ENCODE measurements around the gene PSMB7.

Gene PSMB7

GRCh38 chr9:124412228-124412575, 3.0 kb downstream of the PSMB7 start:
- WGBS (ENCODE audit: insufficient coverage, insufficient read length): no CpG with 5 or more reads among the region's 3 CpGs
- H3K9me3 ChIP-seq (ENCODE audit: control insufficient read depth, insufficient read depth, low read length): no peaks in the 10 kb centered on the region
- H3K27me3 ChIP-seq (ENCODE audit: control insufficient read depth, insufficient read depth, low read length): no peaks in the 10 kb centered on the region
- H3K36me3 ChIP-seq (ENCODE audit: control insufficient read depth, insufficient read depth, low read length): peaks cover 5% of the 10 kb centered on the region; the same call in 1 of the 2 replicates
- H3K4me1 ChIP-seq (ENCODE audit: control insufficient read depth, insufficient read depth, low read length): no peaks in the 10 kb centered on the region
- no peak for DNase-seq (ENCODE audit: low read depth, low spot score)
- H3K4me3 ChIP-seq (ENCODE audit: low read length): no peak overlapping the region
- no peak overlapping the region for H3K27ac ChIP-seq (ENCODE audit: low read length)

GRCh38 chr9:124411514-124412227, 3.6 kb downstream of the PSMB7 start:
- peaks cover 5% of the 10 kb centered on the region; the same call in 1 of the 2 replicates for H3K36me3 ChIP-seq (ENCODE audit: control insufficient read depth, insufficient read depth, low read length)
- no peaks in the 10 kb centered on the region for H3K27me3 ChIP-seq (ENCODE audit: control insufficient read depth, insufficient read depth, low read length)
- DNase-seq (ENCODE audit: low read depth, low spot score): no peak
- WGBS (ENCODE audit: insufficient coverage, insufficient read length): no CpG with 5 or more reads among the region's 5 CpGs
- H3K9me3 ChIP-seq (ENCODE audit: control insufficient read depth, insufficient read depth, low read length): no peaks in the 10 kb centered on the region
- no peak overlapping the region for H3K4me3 ChIP-seq (ENCODE audit: low read length)
- H3K4me1 ChIP-seq (ENCODE audit: control insufficient read depth, insufficient read depth, low read length): no peaks in the 10 kb centered on the region
- no peak overlapping the region for H3K27ac ChIP-seq (ENCODE audit: low read length)

- Histone ChIP-seq H3K27ac (ENCODE audit: low read length) (no peak overlapping the region), H3K4me3 (ENCODE audit: low read length) (no peak overlapping the region), H3K4me1 (ENCODE audit: control insufficient read depth, insufficient read depth, low read length) (no peaks in the 10 kb centered on the region), H3K27me3 (ENCODE audit: control insufficient read depth, insufficient read depth, low read length) (no peaks in the 10 kb centered on the region), H3K9me3 (ENCODE audit: control insufficient read depth, insufficient read depth, low read length) (no peaks in the 10 kb centered on the region), H3K36me3 (ENCODE audit: control insufficient read depth, insufficient read depth, low read length) (peaks cover 5% of the 10 kb centered on the region; the same call in 1 of the 2 replicates)
- no CpG with 5 or more reads among the region's 3 CpGs for WGBS (ENCODE audit: insufficient coverage, insufficient read length)
- DNase-seq (ENCODE audit: low read depth, low spot score): no peak
These were observed 4.8 kb downstream of the PSMB7 start for GRCh38 chr9:124410321-124410913.

- no peak for DNase-seq (ENCODE audit: low read depth, low spot score)
- Histone ChIP-seq H3K36me3 (ENCODE audit: control insufficient read depth, insufficient read depth, low read length) (peaks cover 10% of the 10 kb centered on the region; the same call in 1 of the 2 replicates), H3K9me3 (ENCODE audit: control insufficient read depth, insufficient read depth, low read length) (no peaks in the 10 kb centered on the region), H3K27ac (ENCODE audit: low read length) (no peak overlapping the region), H3K4me3 (ENCODE audit: low read length) (no peak overlapping the region), H3K27me3 (ENCODE audit: control insufficient read depth, insufficient read depth, low read length) (no peaks in the 10 kb centered on the region), H3K4me1 (ENCODE audit: control insufficient read depth, insufficient read depth, low read length) (no peaks in the 10 kb centered on the region)
- no CpG with 5 or more reads among the region's 3 CpGs for WGBS (ENCODE audit: insufficient coverage, insufficient read length)
These were observed 5.8 kb downstream of the PSMB7 start for GRCh38 chr9:124409410-124409809.

GRCh38 chr9:124403246-124403645, 12.0 kb downstream of the PSMB7 start:
- Histone ChIP-seq H3K36me3 (ENCODE audit: control insufficient read depth, insufficient read depth, low read length) (peaks cover 7% of the 10 kb centered on the region; the same call in 1 of the 2 replicates), H3K4me3 (ENCODE audit: low read length) (no peak overlapping the region), H3K4me1 (ENCODE audit: control insufficient read depth, insufficient read depth, low read length) (peaks cover 8% of the 10 kb centered on the region; the same call in 1 of the 2 replicates), H3K9me3 (ENCODE audit: control insufficient read depth, insufficient read depth, low read length) (no peaks in the 10 kb centered on the region), H3K27ac (ENCODE audit: low read length) (no peak overlapping the region), H3K27me3 (ENCODE audit: control insufficient read depth, insufficient read depth, low read length) (no peaks in the 10 kb centered on the region)
- no peak for DNase-seq (ENCODE audit: low read depth, low spot score)
- WGBS (ENCODE audit: insufficient coverage, insufficient read length): no CpG with 5 or more reads among the region's 4 CpGs

GRCh38 chr9:124399968-124400940, 15.0 kb downstream of the PSMB7 start:
- H3K36me3 ChIP-seq (ENCODE audit: control insufficient read depth, insufficient read depth, low read length): peaks cover 6% of the 10 kb centered on the region; the same call in 1 of the 2 replicates
- no peak overlapping the region for H3K4me3 ChIP-seq (ENCODE audit: low read length)
- no CpG with 5 or more reads among the region's 15 CpGs for WGBS (ENCODE audit: insufficient coverage, insufficient read length)
- H3K27me3 ChIP-seq (ENCODE audit: control insufficient read depth, insufficient read depth, low read length): no peaks in the 10 kb centered on the region
- DNase-seq (ENCODE audit: low read depth, low spot score): no peak
- H3K4me1 ChIP-seq (ENCODE audit: control insufficient read depth, insufficient read depth, low read length): peaks cover 8% of the 10 kb centered on the region; the same call in 1 of the 2 replicates
- no peak overlapping the region for H3K27ac ChIP-seq (ENCODE audit: low read length)
- no peaks in the 10 kb centered on the region for H3K9me3 ChIP-seq (ENCODE audit: control insufficient read depth, insufficient read depth, low read length)

GRCh38 chr9:124399323-124399967, 15.8 kb downstream of the PSMB7 start:
- no peak overlapping the region for H3K27ac ChIP-seq (ENCODE audit: low read length)
- no peak for DNase-seq (ENCODE audit: low read depth, low spot score)
- no peak overlapping the region for H3K4me3 ChIP-seq (ENCODE audit: low read length)

GRCh38 chr9:124398191-124398935, 16.9 kb downstream of the PSMB7 start:
- no peak for DNase-seq (ENCODE audit: low read depth, low spot score)
- Histone ChIP-seq H3K36me3 (ENCODE audit: control insufficient read depth, insufficient read depth, low read length) (no peaks in the 10 kb centered on the region; the same call in 1 of the 2 replicates), H3K4me1 (ENCODE audit: control insufficient read depth, insufficient read depth, low read length) (peaks cover 8% of the 10 kb centered on the region; the same call in 1 of the 2 replicates), H3K9me3 (ENCODE audit: control insufficient read depth, insufficient read depth, low read length) (no peaks in the 10 kb centered on the region), H3K27me3 (ENCODE audit: control insufficient read depth, insufficient read depth, low read length) (no peaks in the 10 kb centered on the region), H3K4me3 (ENCODE audit: low read length) (no peak overlapping the region), H3K27ac (ENCODE audit: low read length) (no peak overlapping the region)
- no CpG with 5 or more reads among the region's 8 CpGs for WGBS (ENCODE audit: insufficient coverage, insufficient read length)

More at GRCh38 chr9:124399323-124399967, 15.8 kb downstream of the PSMB7 start:
- no CpG with 5 or more reads among the region's 12 CpGs for WGBS (ENCODE audit: insufficient coverage, insufficient read length)
- Histone ChIP-seq H3K36me3 (ENCODE audit: control insufficient read depth, insufficient read depth, low read length) (peaks cover 3% of the 10 kb centered on the region; the same call in 1 of the 2 replicates), H3K9me3 (ENCODE audit: control insufficient read depth, insufficient read depth, low read length) (no peaks in the 10 kb centered on the region), H3K4me1 (ENCODE audit: control insufficient read depth, insufficient read depth, low read length) (peaks cover 8% of the 10 kb centered on the region; the same call in 1 of the 2 replicates), H3K27me3 (ENCODE audit: control insufficient read depth, insufficient read depth, low read length) (no peaks in the 10 kb centered on the region)

GRCh38 chr9:124395826-124396225, 19.4 kb downstream of the PSMB7 start:
- WGBS (ENCODE audit: insufficient coverage, insufficient read length): no CpG with 5 or more reads among the region's 4 CpGs
- no peak overlapping the region for H3K27ac ChIP-seq (ENCODE audit: low read length)
- no peaks in the 10 kb centered on the region for H3K9me3 ChIP-seq (ENCODE audit: control insufficient read depth, insufficient read depth, low read length)
- H3K4me1 ChIP-seq (ENCODE audit: control insufficient read depth, insufficient read depth, low read length): peaks cover 12% of the 10 kb centered on the region
- no peaks in the 10 kb centered on the region; the same call in 1 of the 2 replicates for H3K36me3 ChIP-seq (ENCODE audit: control insufficient read depth, insufficient read depth, low read length)
- no peak overlapping the region for H3K4me3 ChIP-seq (ENCODE audit: low read length)
- H3K27me3 ChIP-seq (ENCODE audit: control insufficient read depth, insufficient read depth, low read length): no peaks in the 10 kb centered on the region
- no peak for DNase-seq (ENCODE audit: low read depth, low spot score)
